GM10266 (cell line): ENCODE measurements around the gene MGA.
A peak's percentile ranks its signal among the peaks of the same experiment; 100 is the strongest.

ENCODE experiments used
- DNase-seq: peaks from one replicate; pipeline ENCODE4 v3.0.0; 2012; ENCODE audit errors: extremely low spot score
- CTCF ChIP-seq: IDR thresholded peaks from 2 replicates; pipeline ENCODE4 v1.5.1; 2012; ENCODE audit warnings: mild to moderate bottlenecking, low read depth; ENCODE audit not compliant: control insufficient read depth, insufficient read depth; ENCODE audit errors: missing control alignments

MGA gene

GRCh38 chr15:41774062-41774881, 114.1 kb downstream of the MGA start, which contains the start of gene MAPKBP1:
Gene MAPKBP1, plus strand, starts transcription at chr15:41774484. Its CDS starts 792 bp downstream, at chr15:41775276.
- DNase-seq: peak; percentile 91
- TF ChIP-seq CTCF: peak; percentile 92

- DNase-seq: no peak
- no peak for TF ChIP-seq CTCF
Observed at GRCh38 chr15:41774882-41775417, 114.7 kb downstream of the MGA start.

GRCh38 chr15:41775651-41776050, 115.4 kb downstream of the MGA start:
- TF ChIP-seq CTCF: no peak
- DNase-seq: no peak

GRCh38 chr15:41777421-41777973, 117.3 kb downstream of the MGA start:
- TF ChIP-seq CTCF: no peak
- DNase-seq: no peak

GRCh38 chr15:41778521-41778920, 118.3 kb downstream of the MGA start:
- TF ChIP-seq CTCF: no peak
- DNase-seq: no peak

GRCh38 chr15:41779662-41780157, 119.5 kb downstream of the MGA start:
- no peak for DNase-seq
- TF ChIP-seq CTCF: no peak

- TF ChIP-seq CTCF: no peak
- no peak for DNase-seq
Observed at GRCh38 chr15:41780266-41780665, 120.1 kb downstream of the MGA start.
